ENCODE data around the gene MYL6. TPM values are rescaled to one million over a fixed set of nuclear protein-coding genes. Genes with fewer than 3 reads are reported as not detected.

MYL6 gene
- total and polyA plus RNA-seq, 9 of the 15 experiments (the other 6 are each of a cell fraction or from before 2014, with no cell fraction given) = 557 to 1,664 (median 958) TPM

- 0 out of 2 replicates have a peak, but pooled peaks have one; percentile 12 for TF ChIP-seq SMC3 (conservative IDR thresholded peaks at IDR 0.05; ENCODE audit: insufficient read depth, low read depth, low read length)
- TF ChIP-seq CCNT2 (IDR thresholded peaks at IDR 0.05; ENCODE audit: borderline replicate concordance, extremely low read depth, insufficient read length, low read depth, low read length) = no peak
- TF ChIP-seq CREB5 (CRISPR knock-in tag; IDR thresholded peaks at IDR 0.05) = no peak
- TF ChIP-seq ARID4B (CRISPR knock-in tag; IDR thresholded peaks at IDR 0.05) = peak; percentile 85
- TF ChIP-seq YBX1 (IDR thresholded peaks at IDR 0.05) = no peak
- peak; percentile 81; the same call in 1 of the 2 replicates for TF ChIP-seq RB1 (IDR thresholded peaks at IDR 0.05; ENCODE audit: low read depth)
- no peak for TF ChIP-seq HNRNPL (IDR thresholded peaks at IDR 0.05; ENCODE audit: low read depth, low read length)
- TF ChIP-seq ZBTB17 (CRISPR knock-in tag; IDR thresholded peaks at IDR 0.05) = no peak
- TF ChIP-seq SMAD2 (IDR thresholded peaks at IDR 0.05; ENCODE audit: low read depth, low read length) = no peak
- no peak for TF ChIP-seq ZBTB26 (CRISPR knock-in tag; IDR thresholded peaks at IDR 0.05)
- TF ChIP-seq PRDM10 (IDR thresholded peaks at IDR 0.05; ENCODE audit: partially characterized antibody) = no peak
- TF ChIP-seq KHSRP (IDR thresholded peaks at IDR 0.05) = no peak
Measured at GRCh38 chr12:56189918-56190694, 31.9 kb downstream of the MYL6 start (continued).

All from K562 (cell line).